ENCODE data around the gene RFC3.

DNA sequence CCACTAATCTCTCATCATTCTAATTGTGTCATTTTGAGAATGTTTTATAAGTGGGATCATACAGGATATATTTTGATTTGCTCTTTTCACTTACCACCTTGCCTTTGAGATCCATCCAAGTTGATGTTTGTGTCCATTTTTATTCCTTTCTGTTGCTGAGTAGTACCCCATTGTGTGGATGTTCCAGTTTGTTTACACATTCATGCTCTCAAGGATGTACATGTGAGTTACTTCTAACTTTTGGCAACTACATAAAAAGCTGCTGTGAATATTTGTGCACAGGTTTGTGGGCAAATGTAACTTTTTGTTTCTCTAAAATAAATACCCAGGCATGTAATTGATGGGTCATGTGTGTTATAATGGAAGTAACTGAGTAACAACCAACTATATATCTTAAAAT lies 64.9 kb downstream of the RFC3 start:
- TF ChIP-seq NR3C1 (IDR thresholded peaks at IDR 0.05) (no peak), POLR2A (IDR thresholded peaks at IDR 0.05; ENCODE audit: low read length) (no peak)
